NCI-H526 (cell line): ENCODE results near the gene ZBTB48.

Experiments used
- DNase-seq, 2 experiments: peaks; one replicate each; lab custom pipeline; 2025; lab: John Stamatoyannopoulos, UW

The ZBTB48 gene

DNA sequence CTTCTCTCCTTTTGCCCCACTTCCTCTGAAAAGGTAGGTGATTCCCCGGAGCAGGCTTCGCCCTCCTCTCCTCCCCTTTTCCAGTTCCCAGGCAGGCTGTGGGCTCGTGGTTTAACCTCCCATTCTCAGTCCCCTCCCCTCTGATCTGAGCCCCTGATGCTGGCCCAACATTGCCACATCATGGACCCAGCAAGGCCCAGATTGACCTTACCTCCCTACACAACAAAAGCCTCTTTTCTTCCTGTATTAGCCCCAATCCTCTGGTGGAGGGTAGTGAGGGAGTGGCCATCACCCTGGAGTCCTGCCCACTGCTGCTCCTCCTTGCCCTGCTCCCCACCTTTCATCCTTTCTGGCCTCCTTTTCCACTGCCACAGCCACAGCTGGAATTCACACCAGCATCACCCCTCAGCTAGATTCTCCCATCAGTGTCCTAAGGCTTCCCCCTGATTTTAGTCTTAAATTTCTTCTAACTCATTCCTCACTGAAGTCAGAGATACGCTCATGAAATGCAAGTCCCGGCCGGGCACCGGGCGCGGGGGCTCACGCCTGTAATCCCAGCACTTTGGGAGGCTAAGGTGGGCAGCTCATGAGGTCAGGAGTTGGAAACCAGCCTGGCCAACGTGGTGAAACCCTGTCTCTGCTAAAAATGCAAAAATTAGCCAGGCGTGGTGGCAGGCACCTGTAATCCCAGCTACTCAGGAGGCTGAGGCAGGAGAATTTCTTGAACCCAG, 7.0 kb upstream of the ZBTB48 start:
- no peak for DNase-seq

DNA sequence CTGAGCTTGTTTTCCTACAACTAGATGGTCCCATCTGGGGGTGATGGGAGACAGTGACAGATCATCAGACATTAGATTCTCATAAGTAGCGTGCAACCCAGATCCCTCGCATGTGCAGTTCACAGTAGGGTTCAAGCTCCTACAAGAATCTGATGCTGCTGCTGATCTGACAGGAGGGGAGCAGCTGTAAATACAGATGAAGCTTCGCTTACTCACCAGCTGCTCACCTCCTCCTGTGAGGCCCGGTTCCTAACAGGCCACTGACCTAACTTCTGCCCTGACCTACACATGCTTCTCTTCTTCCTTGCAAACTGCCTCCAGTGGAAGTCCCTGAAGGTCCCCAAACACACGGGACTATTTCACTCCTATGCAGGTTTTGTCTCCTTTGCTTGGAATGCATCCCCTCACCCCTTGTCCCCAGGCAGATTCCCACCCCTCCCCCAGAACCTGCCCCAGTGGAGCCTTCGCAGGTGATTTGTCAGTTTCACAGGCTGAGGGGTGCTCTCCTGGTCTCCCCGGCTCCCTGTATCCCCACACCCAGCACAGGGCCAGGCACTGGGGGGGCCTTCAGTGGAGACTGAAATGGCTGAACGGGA, 5.7 kb upstream of the ZBTB48 start:
- no peak for DNase-seq

DNA sequence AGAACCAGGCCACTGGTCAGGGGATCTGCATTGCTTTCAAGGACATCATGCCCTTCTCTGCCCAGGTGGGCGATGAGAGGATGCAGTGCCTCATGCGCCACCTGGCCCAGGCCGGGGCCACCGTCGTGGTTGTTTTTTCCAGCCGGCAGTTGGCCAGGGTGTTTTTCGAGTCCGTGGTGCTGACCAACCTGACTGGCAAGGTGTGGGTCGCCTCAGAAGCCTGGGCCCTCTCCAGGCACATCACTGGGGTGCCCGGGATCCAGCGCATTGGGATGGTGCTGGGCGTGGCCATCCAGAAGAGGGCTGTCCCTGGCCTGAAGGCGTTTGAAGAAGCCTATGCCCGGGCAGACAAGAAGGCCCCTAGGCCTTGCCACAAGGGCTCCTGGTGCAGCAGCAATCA, 5.0 kb upstream of the ZBTB48 start:
- DNase-seq, result no peak

DNA sequence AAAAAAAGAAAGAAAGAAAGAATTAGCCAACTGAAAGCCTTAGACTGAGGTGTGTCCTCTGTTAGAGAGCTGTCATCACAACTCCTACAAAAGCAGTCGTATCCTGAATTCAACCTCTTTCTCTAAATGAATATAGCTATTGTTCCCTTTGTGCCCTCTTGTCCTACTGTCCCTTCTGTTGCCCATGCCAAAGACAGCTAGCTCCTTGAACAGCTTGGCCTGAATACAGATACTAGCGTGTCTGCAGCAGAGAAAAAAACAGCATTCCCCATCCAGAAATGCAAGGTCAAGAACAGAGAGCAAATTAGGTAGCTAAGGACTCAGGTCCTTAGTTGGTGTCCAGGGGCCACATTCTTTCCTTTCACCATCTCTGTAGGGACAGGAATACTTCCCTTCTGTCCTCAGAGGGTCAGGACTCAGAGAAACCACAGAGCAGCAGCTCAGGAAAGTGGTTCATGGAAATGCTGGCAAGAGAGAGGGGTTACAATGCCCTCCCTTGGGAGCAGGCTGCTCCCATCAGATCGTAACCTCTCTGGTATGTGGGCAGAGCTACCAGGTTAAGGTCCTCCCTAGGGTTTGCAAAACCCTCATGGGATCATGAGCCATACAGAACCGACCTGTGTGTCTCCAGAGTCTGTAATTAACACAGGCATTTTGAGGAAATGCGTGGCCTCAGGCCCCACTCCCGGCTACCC, 1.8 kb upstream of the ZBTB48 start:
- DNase-seq, result no peak

DNA sequence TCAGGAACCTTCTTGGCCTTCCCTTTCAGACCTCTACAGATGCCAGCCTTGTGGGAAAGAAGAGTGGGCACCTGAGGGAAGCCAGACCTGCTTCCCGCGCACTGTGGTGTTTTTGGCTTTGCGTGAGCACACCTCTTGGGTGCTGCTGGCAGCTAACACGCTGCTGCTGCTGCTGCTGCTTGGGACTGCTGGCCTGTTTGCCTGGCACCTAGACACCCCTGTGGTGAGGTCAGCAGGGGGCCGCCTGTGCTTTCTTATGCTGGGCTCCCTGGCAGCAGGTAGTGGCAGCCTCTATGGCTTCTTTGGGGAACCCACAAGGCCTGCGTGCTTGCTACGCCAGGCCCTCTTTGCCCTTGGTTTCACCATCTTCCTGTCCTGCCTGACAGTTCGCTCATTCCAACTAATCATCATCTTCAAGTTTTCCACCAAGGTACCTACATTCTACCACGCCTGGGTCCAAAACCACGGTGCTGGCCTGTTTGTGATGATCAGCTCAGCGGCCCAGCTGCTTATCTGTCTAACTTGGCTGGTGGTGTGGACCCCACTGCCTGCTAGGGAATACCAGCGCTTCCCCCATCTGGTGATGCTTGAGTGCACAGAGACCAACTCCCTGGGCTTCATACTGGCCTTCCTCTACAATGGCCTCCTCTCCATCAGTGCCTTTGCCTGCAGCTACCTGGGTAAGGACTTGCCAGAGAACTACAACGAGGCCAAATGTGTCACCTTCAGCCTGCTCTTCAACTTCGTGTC, 995 bp upstream of the ZBTB48 start:
- no peak for DNase-seq

DNA sequence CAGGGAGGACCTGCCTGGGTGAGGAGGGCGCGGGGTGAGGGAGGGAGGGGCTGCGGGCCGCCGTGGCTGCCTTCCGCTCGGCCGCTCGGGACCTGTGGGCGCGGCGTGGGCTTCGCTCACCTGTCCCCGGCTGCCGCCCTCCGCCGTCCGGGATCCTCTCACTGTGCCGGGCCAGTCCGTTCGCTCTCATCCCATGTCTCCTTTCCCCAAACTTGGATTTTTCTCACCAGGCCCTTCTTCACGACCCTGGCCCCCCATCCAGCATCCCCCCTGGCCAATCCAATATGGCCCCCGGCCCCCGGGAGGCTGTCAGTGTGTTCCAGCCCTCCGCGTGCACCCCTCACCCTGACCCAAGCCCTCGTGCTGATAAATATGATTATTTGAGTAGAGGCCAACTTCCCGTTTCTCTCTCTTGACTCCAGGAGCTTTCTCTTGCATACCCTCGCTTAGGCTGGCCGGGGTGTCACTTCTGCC, 362 bp downstream of the ZBTB48 start:
- no peak for DNase-seq

DNA sequence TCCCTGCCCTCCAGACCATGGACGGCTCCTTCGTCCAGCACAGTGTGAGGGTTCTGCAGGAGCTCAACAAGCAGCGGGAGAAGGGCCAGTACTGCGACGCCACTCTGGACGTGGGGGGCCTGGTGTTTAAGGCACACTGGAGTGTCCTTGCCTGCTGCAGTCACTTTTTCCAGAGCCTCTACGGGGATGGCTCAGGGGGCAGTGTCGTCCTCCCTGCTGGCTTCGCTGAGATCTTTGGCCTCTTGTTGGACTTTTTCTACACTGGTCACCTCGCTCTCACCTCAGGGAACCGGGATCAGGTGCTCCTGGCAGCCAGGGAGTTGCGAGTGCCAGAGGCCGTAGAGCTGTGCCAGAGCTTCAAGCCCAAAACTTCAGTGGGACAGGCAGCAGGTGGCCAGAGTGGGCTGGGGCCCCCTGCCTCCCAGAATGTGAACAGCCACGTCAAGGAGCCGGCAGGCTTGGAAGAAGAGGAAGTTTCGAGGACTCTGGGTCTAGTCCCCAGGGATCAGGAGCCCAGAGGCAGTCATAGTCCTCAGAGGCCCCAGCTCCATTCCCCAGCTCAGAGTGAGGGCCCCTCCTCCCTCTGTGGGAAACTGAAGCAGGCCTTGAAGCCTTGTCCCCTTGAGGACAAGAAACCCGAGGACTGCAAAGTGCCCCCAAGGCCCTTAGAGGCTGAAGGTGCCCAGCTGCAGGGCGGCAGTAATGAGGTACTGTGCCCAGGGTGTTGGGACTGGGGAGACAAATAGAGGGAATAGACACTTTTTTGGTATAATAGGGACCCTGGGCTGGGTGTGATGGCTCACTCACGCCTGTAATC, 1.0 kb downstream of the ZBTB48 start:
- peak in 1 of 2 experiments; percentile 32 for DNase-seq

DNA sequence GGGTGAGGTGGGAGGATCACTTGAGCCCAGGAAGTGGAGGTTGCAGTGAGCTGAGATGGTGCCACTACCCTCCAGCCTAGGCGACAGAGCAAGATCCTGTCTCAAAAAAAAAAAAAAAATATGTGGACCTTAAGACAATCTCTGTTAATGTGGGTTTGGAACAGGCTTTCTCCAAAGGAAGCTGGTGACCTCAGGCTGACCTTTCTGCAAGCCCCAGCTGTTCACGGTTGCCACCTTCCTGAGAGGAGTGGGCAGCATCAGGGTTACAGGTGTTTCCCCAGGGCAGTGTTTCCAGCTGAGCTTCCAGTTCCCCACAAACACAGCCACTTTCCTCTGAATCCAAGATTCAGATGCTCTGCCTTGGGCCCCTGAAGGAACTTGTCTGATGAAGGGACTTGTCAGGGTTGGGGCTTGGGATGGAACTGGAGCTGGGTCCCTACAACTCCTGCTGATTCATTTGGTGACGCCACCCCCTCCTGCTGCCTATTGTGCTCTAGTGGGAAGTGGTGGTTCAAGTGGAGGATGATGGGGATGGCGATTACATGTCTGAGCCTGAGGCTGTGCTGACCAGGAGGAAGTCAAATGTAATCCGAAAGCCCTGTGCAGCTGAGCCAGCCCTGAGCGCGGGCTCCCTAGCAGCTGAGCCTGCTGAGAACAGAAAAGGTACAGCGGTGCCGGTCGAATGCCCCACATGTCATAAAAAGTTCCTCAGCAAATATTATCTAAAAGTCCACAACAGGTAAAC, 1.9 kb downstream of the ZBTB48 start:
- no peak for DNase-seq

DNA sequence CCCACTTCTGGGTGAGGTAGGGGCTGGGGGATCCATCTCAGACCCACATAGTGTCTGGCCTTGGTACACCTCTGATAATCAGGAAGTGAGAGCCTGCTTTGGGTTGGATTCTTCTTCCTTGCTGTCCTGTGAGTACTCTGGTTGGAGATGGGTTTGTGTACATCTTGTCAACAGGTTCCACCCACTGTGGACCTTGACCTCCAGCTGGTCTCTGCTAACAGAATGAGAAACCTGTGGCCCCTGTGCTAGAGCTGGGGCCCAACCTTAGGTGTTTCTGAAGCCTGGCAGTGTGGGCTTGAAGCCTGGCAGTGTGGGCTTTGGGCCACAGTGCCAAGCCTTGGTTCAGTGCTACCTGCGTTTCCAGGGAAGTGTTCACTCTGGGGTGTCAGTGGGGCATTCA, 2.6 kb downstream of the ZBTB48 start:
- DNase-seq, result peak; percentile 56 to 66

DNA sequence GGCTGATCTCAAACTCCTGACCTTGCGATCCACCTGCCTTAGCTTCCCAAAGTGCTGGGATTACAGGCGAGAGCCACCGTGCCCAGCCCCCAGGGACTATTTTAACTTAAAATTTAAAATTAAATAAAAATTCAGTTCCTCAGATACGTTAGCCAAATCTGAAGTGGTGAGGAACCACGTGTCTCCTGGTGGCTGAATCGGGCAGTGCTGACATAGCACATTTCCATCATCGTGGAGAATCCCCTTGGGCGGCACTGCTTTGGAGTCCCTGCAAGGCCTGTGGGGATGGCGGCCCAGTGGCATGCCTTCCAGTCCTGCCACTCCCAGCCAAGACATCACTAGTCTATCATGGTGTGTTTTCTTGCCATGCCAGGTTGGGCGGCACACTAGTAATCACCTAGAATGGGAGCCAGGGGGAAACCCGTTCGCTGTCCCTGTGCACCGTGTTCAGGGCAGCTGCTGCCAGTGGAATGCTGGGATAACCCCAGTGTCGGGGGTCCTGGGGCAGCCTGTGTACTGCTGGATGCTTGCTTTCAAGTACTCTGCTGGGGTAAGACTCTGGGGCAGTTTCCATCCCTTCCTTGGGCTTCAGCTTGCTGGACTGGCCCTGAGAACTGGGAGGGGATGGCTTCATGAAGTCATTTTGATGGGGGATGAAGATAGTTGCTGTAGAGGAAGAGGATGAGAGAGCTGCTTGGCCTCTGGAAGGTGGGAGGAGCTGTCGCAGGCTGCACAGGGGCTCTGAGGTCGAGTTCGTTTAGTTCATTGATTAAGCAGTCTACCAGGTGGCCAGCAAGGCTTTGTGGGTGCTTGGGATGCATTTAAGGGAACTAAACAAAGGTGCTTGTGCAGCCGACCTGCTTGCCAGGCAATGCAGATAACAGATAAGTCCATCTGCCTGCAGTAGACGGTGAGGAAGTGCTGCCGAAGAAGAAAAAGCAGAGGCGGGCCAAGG, 4.6 kb downstream of the ZBTB48 start:
- no peak for DNase-seq

DNA sequence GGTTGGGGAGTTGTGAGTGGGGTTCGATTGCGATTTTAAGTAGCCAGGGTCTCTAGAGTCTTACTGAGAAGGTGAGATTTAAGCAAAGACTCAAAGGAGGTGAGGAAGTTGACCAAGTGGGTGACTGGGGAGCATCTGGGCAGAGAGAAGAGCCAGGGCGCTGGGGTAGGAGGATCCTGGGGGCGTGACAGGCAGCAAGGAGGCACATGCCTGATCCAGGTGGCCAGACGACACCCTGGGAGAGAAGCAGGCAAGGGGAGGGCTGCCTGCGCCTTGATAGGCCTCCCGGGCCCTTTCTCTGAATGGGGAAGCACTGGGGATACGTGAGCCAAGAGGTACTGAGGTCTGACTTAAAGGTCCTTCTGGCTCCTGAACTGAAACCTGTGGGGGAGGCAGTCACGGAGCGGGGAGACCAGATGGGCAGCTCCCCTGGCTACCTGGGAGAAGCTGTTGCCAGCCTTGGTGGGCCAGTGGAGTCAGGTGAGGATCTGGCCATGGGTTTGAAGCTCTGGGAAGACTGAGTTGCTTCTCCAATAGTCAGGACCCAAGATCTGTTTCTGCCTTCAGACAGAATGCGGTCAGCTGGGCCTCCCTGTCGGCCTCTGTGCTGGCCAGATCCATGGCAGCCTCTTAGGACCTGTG, 5.4 kb downstream of the ZBTB48 start:
- DNase-seq, result no peak

DNA sequence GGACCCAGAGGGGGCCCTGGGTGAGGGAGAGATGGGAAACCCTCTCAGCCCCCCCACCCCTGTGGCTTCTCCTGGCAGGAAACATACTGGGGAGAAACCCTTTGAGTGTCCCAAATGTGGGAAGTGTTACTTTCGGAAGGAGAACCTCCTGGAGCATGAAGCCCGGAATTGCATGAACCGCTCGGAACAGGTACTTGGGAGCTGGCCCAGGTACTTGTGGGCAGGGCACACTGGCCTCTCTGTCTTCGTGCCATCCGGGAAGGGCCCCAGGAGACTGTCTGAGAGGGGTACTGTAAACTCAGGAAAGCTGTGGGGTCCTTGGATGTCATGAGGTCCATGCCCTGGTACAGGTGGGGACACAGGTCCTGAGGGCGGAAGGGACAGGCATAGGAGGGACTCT, 6.0 kb downstream of the ZBTB48 start:
- DNase-seq, result no peak

DNA sequence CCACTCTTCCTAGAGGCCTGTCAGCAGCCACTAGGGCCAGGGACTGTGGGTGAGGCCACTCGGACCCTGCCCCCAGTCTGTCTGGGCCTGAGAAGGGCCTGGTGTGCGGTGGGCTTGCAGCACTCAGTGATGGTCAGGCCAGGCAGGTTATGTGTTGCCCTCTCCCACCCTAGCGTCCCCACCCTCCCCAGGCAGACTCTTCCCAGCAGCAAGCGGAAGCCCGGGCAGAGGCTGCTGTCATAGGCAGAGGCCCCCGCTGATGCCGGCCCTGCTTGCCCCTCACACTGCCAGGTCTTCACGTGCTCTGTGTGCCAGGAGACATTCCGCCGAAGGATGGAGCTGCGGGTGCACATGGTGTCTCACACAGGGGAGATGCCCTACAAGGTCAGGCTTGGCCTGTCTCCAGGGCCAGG, 6.6 kb downstream of the ZBTB48 start:
- no peak for DNase-seq

DNA sequence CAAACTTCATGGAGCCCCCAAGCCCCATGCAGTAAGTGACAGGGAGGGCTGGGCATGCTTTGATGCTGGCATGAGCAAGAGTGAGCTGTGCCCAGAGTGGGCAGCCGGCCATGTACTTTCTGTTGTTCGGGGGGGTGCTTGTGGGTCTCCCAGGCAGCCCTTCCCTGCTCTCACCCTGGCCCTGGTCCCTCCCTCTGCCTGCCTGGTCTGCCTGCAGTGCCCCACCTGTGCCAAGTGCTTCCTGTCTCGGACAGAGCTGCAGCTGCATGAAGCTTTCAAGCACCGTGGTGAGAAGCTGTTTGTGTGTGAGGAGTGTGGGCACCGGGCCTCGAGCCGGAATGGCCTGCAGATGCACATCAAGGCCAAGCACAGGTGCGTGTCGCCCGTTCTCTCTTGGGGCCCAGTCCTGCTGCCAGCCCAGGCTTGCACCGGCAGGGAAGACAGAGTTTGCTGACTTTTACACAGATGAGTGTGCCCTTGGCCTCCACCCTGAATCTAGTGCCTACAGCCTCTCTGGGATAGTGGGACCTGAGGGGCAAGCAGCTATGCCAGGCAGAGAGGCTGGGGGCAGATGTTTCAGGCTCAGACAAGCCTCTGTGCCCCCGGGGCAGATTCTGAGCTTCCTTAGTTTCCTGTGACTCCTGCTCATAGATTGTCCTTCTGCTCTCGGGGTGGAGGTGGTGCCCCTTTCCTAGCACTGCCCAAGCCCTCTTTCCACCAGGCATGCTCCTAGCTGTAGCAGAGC, 7.6 kb downstream of the ZBTB48 start:
- peak in 1 of 2 experiments; percentile 30 for DNase-seq

DNA sequence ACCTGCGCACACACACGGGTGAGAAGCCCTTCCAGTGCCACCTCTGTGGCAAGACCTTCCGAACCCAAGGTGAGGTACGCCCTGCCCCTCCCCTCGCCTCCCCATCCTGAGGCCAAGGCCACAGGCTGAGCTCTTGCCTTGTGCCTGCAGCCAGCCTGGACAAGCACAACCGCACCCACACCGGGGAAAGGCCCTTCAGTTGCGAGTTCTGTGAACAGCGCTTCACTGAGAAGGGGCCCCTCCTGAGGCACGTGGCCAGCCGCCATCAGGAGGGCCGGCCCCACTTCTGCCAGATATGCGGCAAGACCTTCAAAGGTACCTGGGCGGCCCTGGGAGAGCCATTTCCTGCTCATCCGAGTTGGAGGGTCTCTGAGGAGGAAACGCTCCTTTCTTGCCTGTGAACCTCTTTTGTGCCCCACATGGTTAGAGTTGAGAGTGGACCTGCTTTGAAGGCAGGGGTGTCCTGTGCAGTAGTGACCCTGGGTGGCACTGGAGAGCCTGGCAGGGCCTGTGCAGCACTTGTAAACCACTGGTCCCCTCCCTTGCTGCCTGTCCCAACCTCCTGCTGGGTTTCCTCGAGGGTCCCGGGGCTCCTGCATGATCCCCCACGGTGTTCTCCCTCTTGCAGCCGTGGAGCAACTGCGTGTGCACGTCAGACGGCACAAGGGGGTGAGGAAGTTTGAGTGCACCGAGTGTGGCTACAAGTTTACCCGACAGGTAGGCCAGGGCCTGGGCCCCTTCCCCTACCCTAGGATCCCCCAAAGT, 8.5 kb downstream of the ZBTB48 start:
- no peak for DNase-seq

DNA sequence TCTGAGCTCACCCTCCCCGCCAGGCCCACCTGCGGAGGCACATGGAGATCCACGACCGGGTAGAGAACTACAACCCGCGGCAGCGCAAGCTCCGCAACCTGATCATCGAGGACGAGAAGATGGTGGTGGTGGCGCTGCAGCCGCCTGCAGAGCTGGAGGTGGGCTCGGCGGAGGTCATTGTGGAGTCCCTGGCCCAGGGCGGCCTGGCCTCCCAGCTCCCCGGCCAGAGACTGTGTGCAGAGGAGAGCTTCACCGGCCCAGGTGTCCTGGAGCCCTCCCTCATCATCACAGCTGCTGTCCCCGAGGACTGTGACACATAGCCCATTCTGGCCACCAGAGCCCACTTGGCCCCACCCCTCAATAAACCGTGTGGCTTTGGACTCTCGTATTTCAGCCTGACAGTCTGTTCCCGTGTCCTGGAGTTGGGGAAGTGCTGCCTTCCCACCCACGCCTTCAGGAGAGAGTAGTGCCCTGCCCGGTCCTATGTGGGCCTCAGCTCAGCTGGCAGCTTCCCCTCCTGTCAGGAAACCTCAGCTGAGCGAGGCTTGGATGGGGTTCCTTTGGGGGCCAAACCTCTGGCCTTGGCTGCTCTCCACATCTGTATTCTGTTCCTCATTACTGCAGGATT, 9.2 kb downstream of the ZBTB48 start:
- no peak for DNase-seq

DNA sequence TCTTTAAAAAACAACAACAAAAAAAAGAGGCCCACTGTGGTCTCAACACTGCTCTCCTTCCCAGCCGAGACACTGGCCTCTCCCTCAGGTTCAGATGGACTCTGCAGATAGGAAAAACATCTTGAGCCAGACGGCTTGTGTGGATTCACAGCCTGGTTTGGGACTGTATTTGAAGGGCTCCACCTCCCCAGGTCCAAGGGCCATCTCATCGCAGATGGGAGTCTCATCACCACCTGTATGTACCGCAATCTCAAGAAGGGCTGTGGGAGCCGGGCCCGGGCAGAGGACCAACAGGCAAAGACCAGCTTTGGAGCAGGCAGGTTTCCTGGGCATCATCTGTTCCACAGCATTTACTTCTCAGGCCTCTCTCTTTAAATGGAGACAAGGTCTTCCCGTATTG, 10.3 kb downstream of the ZBTB48 start:
- no peak for DNase-seq
